Endothelial cell (in vitro differentiated cells): ENCODE data around the gene CD247. TPM values are rescaled to one million over a fixed set of nuclear protein-coding genes. Genes with fewer than 3 reads are reported as not detected.

ENCODE experiments used
- DNase-seq: peaks from one replicate; pipeline ENCODE4 v3.0.0; 2021; ENCODE audit warnings: low spot score
- H3K27ac Mint-ChIP-seq: one replicate; pipeline ENCODE4 v1.8.0; 2021; ENCODE audit warnings: mixed read lengths, inconsistent platforms; ENCODE audit not compliant: unreplicated experiment
- H3K27me3 Mint-ChIP-seq: one replicate; pipeline ENCODE4 v1.8.0; 2021; ENCODE audit warnings: mild to moderate bottlenecking, moderate library complexity, mixed read lengths, inconsistent platforms; ENCODE audit not compliant: unreplicated experiment
- H3K36me3 Mint-ChIP-seq: one replicate; pipeline ENCODE4 v1.8.0; 2021; ENCODE audit warnings: mild to moderate bottlenecking, low read depth, mixed read lengths, inconsistent platforms; ENCODE audit not compliant: unreplicated experiment
- H3K4me1 Mint-ChIP-seq: one replicate; pipeline ENCODE4 v1.8.0; 2021; ENCODE audit warnings: mild to moderate bottlenecking, mixed read lengths, inconsistent platforms; ENCODE audit not compliant: unreplicated experiment
- H3K4me3 Mint-ChIP-seq: one replicate; pipeline ENCODE4 v1.8.0; 2021; ENCODE audit warnings: mild to moderate bottlenecking, mixed read lengths, inconsistent platforms; ENCODE audit not compliant: unreplicated experiment
- H3K9me3 Mint-ChIP-seq: one replicate; pipeline ENCODE4 v1.8.0; 2021; ENCODE audit warnings: mixed read lengths, inconsistent platforms; ENCODE audit not compliant: unreplicated experiment
- CTCF ChIP-seq: fragments of 200-600 bp; sonication (generic); IDR thresholded peaks from one replicate; pipeline ENCODE4 v1.5.0; 2021; ENCODE audit warnings: antibody characterized with exemption; ENCODE audit not compliant: unreplicated experiment
- total RNA-seq: library from RNA; stranded (reverse); fragmentation: NEBNext Ultra II Directional; extraction: Animal tissue kit (Norgen Biotek cat#: 25700); gene quantifications from one replicate; pipeline ENCODE4 v1.2.1, GENCODE V29; 2021; ENCODE audit not compliant: unreplicated experiment

CD247 gene
- total RNA-seq, 1 donor from 2014 or later: not detected

GRCh38 chr1:167476061-167476460, 42.3 kb downstream of the CD247 start:
- Mint-ChIP-seq H3K27ac (no peak overlapping the region), H3K27me3 (peaks cover 2% of the 10 kb centered on the region), H3K36me3 (no peaks in the 10 kb centered on the region), H3K4me1 (no peaks in the 10 kb centered on the region), H3K4me3 (no peak overlapping the region), H3K9me3 (no peaks in the 10 kb centered on the region)
- no peak for DNase-seq
- no peak for TF ChIP-seq CTCF

GRCh38 chr1:167474191-167474641, 44.1 kb downstream of the CD247 start:
- H3K4me3 Mint-ChIP-seq: no peak overlapping the region
- H3K27me3 Mint-ChIP-seq: peaks cover 2% of the 10 kb centered on the region
- H3K27ac Mint-ChIP-seq: no peak overlapping the region
- H3K9me3 Mint-ChIP-seq: no peaks in the 10 kb centered on the region
- no peaks in the 10 kb centered on the region for H3K4me1 Mint-ChIP-seq
- TF ChIP-seq CTCF: no peak
- DNase-seq: no peak
- H3K36me3 Mint-ChIP-seq: no peaks in the 10 kb centered on the region

- Mint-ChIP-seq H3K4me1 (no peaks in the 10 kb centered on the region), H3K27me3 (peaks cover 2% of the 10 kb centered on the region), H3K27ac (no peak overlapping the region)
Measured at GRCh38 chr1:167473761-167474160, 44.6 kb downstream of the CD247 start.

GRCh38 chr1:167472752-167473521, 45.4 kb downstream of the CD247 start:
- H3K27me3 Mint-ChIP-seq: peaks cover 2% of the 10 kb centered on the region
- no peak overlapping the region for H3K27ac Mint-ChIP-seq
- TF ChIP-seq CTCF: no peak
- H3K9me3 Mint-ChIP-seq: no peaks in the 10 kb centered on the region
- H3K36me3 Mint-ChIP-seq: no peaks in the 10 kb centered on the region
- H3K4me3 Mint-ChIP-seq: no peak overlapping the region
- H3K4me1 Mint-ChIP-seq: no peaks in the 10 kb centered on the region
- DNase-seq: no peak

More at GRCh38 chr1:167473761-167474160, 44.6 kb downstream of the CD247 start:
- H3K36me3 Mint-ChIP-seq: no peaks in the 10 kb centered on the region
- H3K4me3 Mint-ChIP-seq: no peak overlapping the region
- no peak for TF ChIP-seq CTCF
- no peak for DNase-seq
- H3K9me3 Mint-ChIP-seq: no peaks in the 10 kb centered on the region

GRCh38 chr1:167471568-167471967, 46.8 kb downstream of the CD247 start:
- no peaks in the 10 kb centered on the region for H3K36me3 Mint-ChIP-seq
- peaks cover 2% of the 10 kb centered on the region for H3K27me3 Mint-ChIP-seq
- H3K27ac Mint-ChIP-seq: no peak overlapping the region
- no peak for TF ChIP-seq CTCF
- no peak overlapping the region for H3K4me3 Mint-ChIP-seq
- DNase-seq: no peak
- no peaks in the 10 kb centered on the region for H3K4me1 Mint-ChIP-seq
- H3K9me3 Mint-ChIP-seq: no peaks in the 10 kb centered on the region
